Measurements from ENCODE around the gene LPP.

LPP gene

GRCh38 chr3:188509316-188509715 lies 355.4 kb downstream of the LPP start:
- no peak for DNase-seq (ENCODE audit: low read depth in 2 of 2)

DNA sequence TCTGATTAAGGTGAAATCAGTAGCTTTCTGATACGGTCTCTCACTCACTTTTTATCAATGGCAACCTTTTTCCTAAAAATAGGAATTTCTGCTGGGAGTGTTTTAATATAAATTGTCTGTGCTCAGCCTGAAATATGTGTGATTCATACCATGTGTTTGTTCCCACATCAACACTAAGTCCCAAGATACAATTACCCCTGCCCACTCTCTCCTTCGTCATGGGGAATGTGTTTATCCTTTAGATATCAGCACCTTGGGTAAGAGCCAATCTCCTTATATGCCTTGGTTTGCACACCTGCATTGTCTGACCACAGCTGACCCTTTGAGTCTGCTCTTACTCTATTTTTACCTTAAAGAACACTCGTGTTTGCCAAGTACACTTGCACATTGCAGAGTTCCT lies 356.4 kb downstream of the LPP start:
- no peak for DNase-seq (ENCODE audit: low read depth in 2 of 2)

DNA sequence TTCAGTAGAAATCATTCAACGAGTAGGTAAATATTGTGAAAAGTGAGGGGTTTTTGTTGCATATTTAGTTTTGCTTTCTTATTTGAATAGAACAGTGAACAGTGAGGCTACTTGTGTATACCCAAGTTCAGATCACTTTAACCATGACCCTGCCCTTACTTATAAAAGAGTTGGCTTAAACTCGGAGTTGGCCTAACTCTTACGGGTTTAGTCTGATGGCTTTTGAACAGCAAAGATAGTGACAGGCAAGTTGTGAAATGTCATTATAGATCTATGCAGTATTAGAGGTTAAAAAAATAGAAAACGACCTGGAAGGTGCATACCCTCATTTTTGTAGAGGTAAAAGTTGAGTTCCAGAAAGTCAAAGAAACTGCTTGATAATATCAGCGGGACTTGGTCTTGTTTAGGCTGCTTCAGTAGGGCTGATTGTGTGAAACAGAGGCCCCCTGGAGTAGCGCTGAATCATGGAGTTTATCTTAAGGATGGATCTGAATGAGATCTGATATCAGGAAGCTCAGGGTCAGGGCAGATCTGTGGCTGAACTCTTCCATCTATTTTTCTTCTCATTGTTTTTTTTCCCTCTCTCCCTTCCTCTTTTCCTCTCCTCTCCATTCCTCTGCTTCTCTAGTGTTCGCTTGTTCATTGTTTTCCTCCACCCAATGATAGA lies 359.8 kb downstream of the LPP start:
- no peak for DNase-seq (ENCODE audit: low read depth in 2 of 2)

DNA sequence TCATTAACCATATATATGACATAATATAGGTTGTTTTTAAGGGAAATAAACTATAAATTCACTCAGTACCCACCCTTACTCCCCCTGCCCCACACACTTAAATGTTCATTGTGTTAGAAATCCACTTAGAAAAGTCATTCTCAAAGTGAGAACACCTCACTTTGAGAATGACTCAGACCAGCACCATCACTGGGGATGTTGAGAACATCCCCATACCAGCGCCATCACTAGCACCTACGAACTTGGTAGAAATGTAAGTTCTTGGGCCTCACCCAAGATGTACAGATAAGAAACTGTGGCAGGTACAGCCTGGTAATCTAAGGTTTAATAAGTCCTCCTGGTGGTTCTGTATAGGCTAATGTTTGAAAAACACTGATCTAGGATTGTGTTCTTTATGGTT lies 362.6 kb downstream of the LPP start:
- DNase-seq (ENCODE audit: low read depth in 2 of 2) = no peak

DNA sequence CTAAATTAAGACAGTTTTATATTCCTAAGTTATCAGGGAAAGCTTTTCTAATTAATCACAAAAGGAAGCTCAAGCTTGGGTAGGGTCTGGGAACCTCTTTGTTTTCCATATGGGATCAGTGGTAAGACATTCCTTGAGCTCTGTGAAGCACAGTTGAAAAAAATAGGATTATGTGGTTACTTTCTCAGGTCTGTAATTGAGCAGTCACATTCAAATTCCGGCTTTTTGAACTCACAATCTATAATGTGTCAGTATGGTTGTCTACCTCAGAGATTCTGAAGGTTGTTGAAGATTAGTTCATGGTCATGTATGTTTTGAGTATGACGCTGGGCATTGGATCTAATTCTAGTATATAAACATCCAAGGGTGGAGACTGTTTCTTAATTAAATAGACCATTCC lies 364.5 kb downstream of the LPP start:
- no peak for DNase-seq (ENCODE audit: low read depth in 2 of 2)

- no peak for DNase-seq (ENCODE audit: low read depth in 2 of 2)
Measured at GRCh38 chr3:188518835-188519452, 365.0 kb downstream of the LPP start.

GRCh38 chr3:188520466-188520865 lies 366.5 kb downstream of the LPP start:
- DNase-seq (ENCODE audit: low read depth in 2 of 2) = no peak

GRCh38 chr3:188522115-188522514 lies 368.2 kb downstream of the LPP start:
- DNase-seq (ENCODE audit: low read depth in 2 of 2) = no peak

DNA sequence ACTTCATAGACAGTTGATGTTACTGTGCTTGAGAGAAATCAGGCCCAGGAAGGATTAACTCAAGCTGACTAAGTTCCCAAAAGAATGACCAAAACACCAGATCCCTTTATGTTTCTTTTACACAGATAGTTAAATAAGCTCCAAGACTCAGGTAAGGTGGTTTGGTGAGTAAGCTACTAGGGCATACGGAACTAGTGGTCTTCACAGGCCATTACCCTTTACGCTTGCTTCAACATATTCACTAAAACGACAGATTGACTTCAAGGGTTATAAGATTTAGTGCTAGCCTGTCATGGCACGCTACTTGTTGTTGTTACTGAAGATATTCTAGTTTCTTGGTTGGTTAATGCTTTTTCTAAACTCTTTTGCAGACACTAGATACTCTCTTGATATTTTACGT lies 369.3 kb downstream of the LPP start:
- no peak for DNase-seq (ENCODE audit: low read depth in 2 of 2)

DNA sequence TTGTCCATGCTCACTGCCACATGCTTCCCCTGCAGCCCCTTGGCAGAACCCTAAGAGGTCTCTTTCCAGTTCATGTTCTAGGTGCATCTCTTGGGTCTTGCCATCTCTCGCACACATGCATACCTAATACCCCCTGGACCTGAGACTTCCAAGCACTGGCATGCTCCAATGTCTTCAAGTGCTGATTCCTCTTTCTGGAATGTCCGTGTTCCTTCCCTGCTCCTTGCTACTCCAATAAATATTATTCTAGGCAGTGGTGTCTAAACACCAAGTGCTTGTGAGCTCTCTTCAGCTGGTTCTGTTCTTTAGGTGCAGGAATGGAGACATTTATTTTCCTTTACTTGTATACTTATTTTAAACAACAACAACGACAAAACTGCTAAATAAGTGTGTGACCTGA lies 370.1 kb downstream of the LPP start:
- DNase-seq (ENCODE audit: low read depth in 2 of 2) = no peak

DNA sequence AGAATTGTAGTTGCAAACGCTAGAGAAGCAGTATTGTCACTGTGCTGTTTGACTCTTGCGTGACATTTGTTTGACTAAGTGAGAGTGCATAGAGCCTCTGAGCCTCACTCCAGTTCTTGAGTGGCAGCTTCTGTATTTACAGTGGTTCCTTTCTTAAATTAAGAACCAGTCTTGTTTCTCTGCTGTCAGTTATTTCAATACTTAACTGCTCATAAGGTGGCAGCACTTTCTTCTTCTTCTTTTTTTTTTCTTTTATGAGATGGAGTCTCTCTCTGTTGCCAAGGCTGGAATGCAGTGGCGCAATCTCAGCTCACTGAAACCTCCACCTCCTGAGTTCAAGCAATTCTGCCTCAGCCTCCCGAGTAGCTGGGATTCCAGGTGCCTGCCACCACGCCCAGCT lies 372.1 kb downstream of the LPP start:
- DNase-seq (ENCODE audit: low read depth in 2 of 2) = no peak

GRCh38 chr3:188527389-188527788 lies 373.4 kb downstream of the LPP start:
- DNase-seq (ENCODE audit: low read depth in 2 of 2) = no peak

GRCh38 chr3:188528396-188528795 lies 374.4 kb downstream of the LPP start:
- DNase-seq (ENCODE audit: low read depth in 2 of 2) = no peak

GRCh38 chr3:188529228-188529627 lies 375.3 kb downstream of the LPP start:
- DNase-seq (ENCODE audit: low read depth in 2 of 2) = no peak

GRCh38 chr3:188530226-188530625 lies 376.3 kb downstream of the LPP start:
- no peak for DNase-seq (ENCODE audit: low read depth in 2 of 2)

DNA sequence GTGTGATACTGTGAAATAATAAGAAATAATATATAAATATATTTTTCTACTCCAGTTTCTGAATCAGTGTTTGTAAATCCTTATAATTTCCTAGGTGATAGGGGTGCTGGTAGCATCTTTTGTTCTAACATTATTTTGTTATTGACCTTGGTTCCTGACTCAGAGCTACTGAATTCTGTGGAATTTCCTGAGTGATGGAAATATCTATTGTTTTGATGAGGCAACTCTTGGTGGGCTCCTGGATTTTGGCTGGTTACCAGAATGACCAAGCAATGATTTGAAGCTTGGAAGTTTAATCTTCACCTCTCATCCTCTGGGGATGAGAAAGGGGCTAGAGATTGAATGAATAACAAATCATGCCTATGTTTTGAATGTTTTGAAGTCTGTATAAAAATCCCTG lies 377.3 kb downstream of the LPP start:
- no peak for DNase-seq (ENCODE audit: low read depth in 2 of 2)

GRCh38 chr3:188533172-188533571 lies 379.2 kb downstream of the LPP start:
- no peak for DNase-seq (ENCODE audit: low read depth in 2 of 2)

DNA sequence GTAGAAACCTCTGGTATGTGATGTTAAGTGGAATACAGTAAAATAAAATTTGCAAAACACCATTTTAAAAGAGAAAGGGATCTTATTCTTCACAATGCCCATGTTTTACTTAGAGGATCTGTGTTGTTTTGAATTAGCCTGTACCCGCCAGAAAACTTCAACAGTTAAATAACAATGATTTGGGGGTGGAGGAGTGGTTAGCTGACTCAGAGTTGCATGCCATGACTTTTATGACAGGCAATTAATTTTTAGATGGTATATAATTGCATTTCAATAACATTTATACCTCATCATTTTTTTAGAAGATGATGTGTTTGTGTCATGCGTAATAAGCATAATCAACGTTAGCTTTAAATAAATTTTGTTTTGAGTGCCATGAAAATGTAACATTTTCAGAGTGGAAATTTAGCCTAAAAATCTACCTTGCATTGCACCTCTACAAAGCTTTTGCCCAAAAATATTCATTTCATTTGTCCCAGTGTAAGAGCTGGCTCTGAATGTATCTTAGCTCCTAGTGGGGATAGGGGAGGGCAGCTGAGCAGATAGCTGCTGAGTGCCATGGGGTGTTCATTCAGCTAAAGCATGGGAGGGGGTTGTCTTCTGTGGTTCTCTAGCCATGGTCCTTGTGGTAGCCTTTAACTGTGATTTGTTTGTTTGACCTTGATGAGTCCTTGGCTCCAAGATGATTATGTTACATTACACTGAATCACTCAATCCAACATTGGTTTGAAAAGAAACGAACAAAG lies 379.8 kb downstream of the LPP start:
- no peak for DNase-seq (ENCODE audit: low read depth in 2 of 2)

- DNase-seq (ENCODE audit: low read depth in 2 of 2) = no peak
Measured at GRCh38 chr3:188534633-188535032, 380.7 kb downstream of the LPP start.

- DNase-seq (ENCODE audit: low read depth in 2 of 2) = no peak
Measured at GRCh38 chr3:188537606-188538005, 383.6 kb downstream of the LPP start.

GRCh38 chr3:188539037-188539436 lies 385.1 kb downstream of the LPP start:
- no peak for DNase-seq (ENCODE audit: low read depth in 2 of 2)

DNA sequence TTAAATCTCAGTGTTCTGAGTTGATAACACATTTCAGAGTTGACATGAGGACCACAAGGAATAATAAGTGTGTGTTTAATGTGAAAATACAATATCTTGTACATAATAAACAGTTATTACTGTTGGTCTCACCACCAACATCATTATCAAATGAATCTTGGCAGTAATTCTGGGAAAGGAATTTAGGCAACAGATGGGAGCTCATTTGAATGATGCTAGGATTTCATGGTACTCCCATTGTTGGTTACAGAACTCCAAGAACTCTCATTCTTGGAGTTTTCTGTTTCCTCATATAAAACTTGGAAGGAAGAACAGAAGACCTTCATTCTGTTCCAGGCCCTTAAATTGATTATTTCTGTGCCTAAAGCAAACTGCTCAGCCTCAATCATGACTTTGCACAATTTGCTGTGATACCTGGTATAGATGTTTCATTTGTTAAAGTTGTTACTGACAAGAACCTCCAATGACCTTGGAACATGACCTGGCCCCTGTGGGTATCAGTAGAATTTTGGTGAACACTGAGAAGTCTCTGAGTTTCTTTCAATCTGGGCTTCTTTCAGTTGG lies 385.8 kb downstream of the LPP start:
- no peak for DNase-seq (ENCODE audit: low read depth in 2 of 2)

GRCh38 chr3:188542196-188542595 lies 388.2 kb downstream of the LPP start:
- no peak for DNase-seq (ENCODE audit: low read depth in 2 of 2)
